Psoas muscle (tissue), 8 donors: Measurements from ENCODE around the gene PHACTR3. TPM values are rescaled to one million over a fixed set of nuclear protein-coding genes. Genes with fewer than 3 reads are reported as not detected.

Experiments
- ATAC-seq, 4 donors: fragments of 200-7000 bp; cut with Tn5 transposase; one replicate each; pipeline ENCODE4 v1.9.1; 2020; ENCODE audit warnings: moderate library complexity in 3 of 4, mild to moderate bottlenecking in 2 of 4
- DNase-seq, 2 donors: peaks; one replicate each; pipeline ENCODE4 v3.0.0-alpha.2; 2020
- H3K27ac ChIP-seq: fragments of 200-600 bp; one replicate; pipeline ENCODE4 v1.8.0; 2022
- H3K27me3 ChIP-seq, 3 donors: fragments of 200-600 bp in 1 of 3; one replicate each; pipeline versions ENCODE4 v1.6.1 to v1.8.0; 2013 to 2022; ENCODE audit warnings: low read length in 2 of 3, mild to moderate bottlenecking in 2 of 3, moderate library complexity in 1 of 3; ENCODE audit not compliant: insufficient read depth in 3 of 3
- H3K36me3 ChIP-seq, 2 donors: fragments of 200-600 bp in 1 of 2; one replicate each; pipeline versions ENCODE4 v1.6.1 to v1.8.0; 2013 to 2022; ENCODE audit warnings: low read depth in 1 of 2, mild to moderate bottlenecking in 1 of 2, moderate library complexity in 1 of 2; ENCODE audit not compliant: insufficient read depth in 1 of 2
- H3K4me1 ChIP-seq: fragments of 200-600 bp; one replicate; pipeline ENCODE4 v1.8.0; 2022
- H3K4me3 ChIP-seq: fragments of 200-600 bp; one replicate; pipeline ENCODE4 v1.8.0; 2022; ENCODE audit warnings: mild to moderate bottlenecking
- H3K9me3 ChIP-seq: fragments of 200-600 bp; one replicate; pipeline ENCODE4 v1.8.0; 2022
- CTCF ChIP-seq: fragments of 200-600 bp; IDR thresholded peaks from one replicate; pipeline ENCODE4 v1.8.0; 2022; ENCODE audit warnings: antibody characterized with exemption
- WGBS, 3 donors: extraction: QIAGEN DNeasy Blood & Tissue Kit; methylation state at CpG; one replicate each; pipeline versions ENCODE4 v1.1.6 to v1.1.7; 2013; 5-methylcytosine and 5-hydroxymethylcytosine counted together
- intact Hi-C, 2 donors: fragments of 100-400 bp; cut with DNase I; formaldehyde crosslinking; loops; one replicate each; pipeline versions ENCODE4 v1.11.0 to v1.14.2; 2022
- polyA plus RNA-seq, 3 donors: library from polyadenylated mRNA; stranded (reverse); fragments of 200-250 nt; gene quantifications; one replicate each; pipeline ENCODE4 v1.2.3, GENCODE V29; 2013
- total RNA-seq, 4 donors: library from RNA; stranded (reverse); fragmentation: NEBNext Ultra II Directional in 2 of 4; extraction: Animal tissue kit (Norgen Biotek cat#: 25700) in 2 of 4; gene quantifications; one replicate each; pipeline versions ENCODE4 v1.2.1 to v1.2.4, GENCODE V29; 2021 to 2023
- donor health status: healthy with polysubstance abuse.
- donor health status: DM: no; HTN: no; CAD: no; lungs with moderate emphysema.
- donor health status: Bipolar disorder and iron deficiency.
- donor health status: healthy.
- donor health status: DM: yes; HTN: yes; CAD: no.
- donor health status: DM: no; HTN: no; CAD: no.
- donor health status: DM: no; HTN: no; CAD: no.
- donor health status: DM: yes; HTN: yes; CAD: no.

The PHACTR3 gene
- total and polyA plus RNA-seq, 7 donors = 0.10 to 0.46 (median 0.15) TPM; not detected in 3

DNA sequence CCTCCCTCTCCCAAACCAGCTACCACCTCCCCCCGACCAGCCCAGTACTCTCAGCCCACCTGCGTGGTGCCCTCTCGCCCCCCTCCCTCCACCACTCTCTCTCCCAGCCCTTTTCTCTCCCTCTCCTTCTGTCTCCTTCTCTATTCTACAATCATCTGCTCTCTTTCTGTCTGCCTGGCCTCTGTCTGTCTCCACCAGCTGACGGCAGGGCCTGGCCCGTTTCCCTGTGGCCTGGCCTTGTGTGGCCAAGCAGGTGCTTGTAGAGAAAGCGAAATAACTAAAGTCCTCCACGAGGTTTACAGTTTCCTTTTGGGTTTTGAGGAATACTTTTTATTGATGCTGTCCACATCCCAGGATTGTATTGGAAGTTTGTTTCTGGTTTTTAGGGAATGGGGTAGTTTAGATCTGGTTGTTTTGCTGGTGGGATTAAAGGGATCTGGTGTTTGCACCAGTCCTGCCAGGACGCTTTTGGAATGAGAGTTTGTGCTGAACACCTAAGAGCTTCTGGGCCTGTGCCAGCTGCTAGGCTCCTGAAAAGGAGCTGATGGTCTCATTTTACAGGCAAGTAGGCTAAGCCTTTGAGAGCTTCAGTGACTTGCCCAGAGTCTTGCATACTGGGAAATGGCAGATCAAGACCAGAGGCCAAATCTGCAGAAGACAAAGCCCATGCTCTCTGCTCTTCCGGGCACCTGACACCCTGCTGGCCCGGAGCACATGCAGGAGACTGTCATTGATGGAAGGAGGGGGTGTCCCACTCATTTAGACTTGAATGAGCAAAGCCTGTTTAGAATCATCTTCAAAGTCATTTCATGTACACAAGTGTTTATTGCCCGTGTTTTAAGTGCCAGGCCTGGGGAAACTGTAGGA is 167.4 kb downstream of the PHACTR3 start:
- WGBS, 3 donors = 27 to 44% (median 30%) methylated on average over 11 of the region's 11 CpGs
- DNase-seq (no peak), ATAC-seq (peak in 1 of 4 donors; percentile 49)
- H3K36me3 ChIP-seq = no peaks in the 10 kb centered on the region
- H3K4me3 ChIP-seq = no peak overlapping the region
- intact Hi-C loops = loop anchor here in 1 of 2 donors (10.0 kb wide), 1 partner anchor 83 kb away; no protein-coding TSS in a partner anchor
- H3K27me3 ChIP-seq = no peaks in the 10 kb centered on the region
- H3K4me1 ChIP-seq = no peaks in the 10 kb centered on the region
- H3K27ac ChIP-seq = no peak overlapping the region
- TF ChIP-seq CTCF = no peak
- H3K9me3 ChIP-seq = no peaks in the 10 kb centered on the region

- no peak for ATAC-seq
- no peak for DNase-seq
- TF ChIP-seq CTCF = no peak
- intact Hi-C loops = loop anchor here in 1 of 2 donors (10.0 kb wide), 1 partner anchor 82 kb away; no protein-coding TSS in a partner anchor
- H3K4me1 ChIP-seq = no peaks in the 10 kb centered on the region
- H3K36me3 ChIP-seq = no peaks in the 10 kb centered on the region
- H3K9me3 ChIP-seq = no peaks in the 10 kb centered on the region
- H3K27me3 ChIP-seq = no peaks in the 10 kb centered on the region
- H3K27ac ChIP-seq = no peak overlapping the region
- 54 to 76% (median 57%) methylated on average over 6 of the region's 6 CpGs for WGBS, 3 donors
- H3K4me3 ChIP-seq = no peak overlapping the region
These were observed 168.0 kb downstream of the PHACTR3 start for GRCh38 chr20:59772373-59772705.

GRCh38 chr20:59772931-59773913 is 168.9 kb downstream of the PHACTR3 start:
- no peaks in the 10 kb centered on the region for H3K4me1 ChIP-seq
- TF ChIP-seq CTCF = no peak
- H3K27ac ChIP-seq = no peak overlapping the region
- H3K36me3 ChIP-seq = no peaks in the 10 kb centered on the region
- WGBS, 3 donors = 89 to 91% (median 91%) methylated on average over 21 of the region's 21 CpGs
- DNase-seq (no peak), ATAC-seq (no peak)
- H3K9me3 ChIP-seq = no peaks in the 10 kb centered on the region
- intact Hi-C loops = loop anchor here in 1 of 2 donors (10.0 kb wide), 1 partner anchor 82 kb away; no protein-coding TSS in a partner anchor
- no peaks in the 10 kb centered on the region for H3K27me3 ChIP-seq
- no peak overlapping the region for H3K4me3 ChIP-seq

DNA sequence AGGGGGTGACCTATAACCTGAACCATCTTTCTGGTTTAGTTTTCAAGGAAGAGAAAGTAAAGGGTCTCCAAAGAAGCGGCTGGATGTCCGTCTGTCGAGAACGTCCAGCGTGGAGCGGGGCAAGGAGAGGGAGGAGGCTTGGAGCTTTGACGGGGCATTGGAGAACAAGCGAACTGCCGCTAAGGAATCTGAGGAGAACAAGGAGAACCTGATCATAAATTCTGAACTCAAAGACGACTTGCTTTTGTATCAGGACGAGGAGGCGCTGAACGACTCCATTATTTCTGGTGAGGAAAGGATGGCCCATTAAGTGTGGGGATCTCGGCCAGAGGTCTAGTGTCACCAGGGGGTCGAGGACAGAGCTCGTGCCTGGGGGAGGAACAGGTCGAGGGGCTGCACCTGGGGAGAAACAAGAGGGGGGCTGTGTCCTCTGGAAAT is 169.9 kb downstream of the PHACTR3 start:
- DNase-seq = no peak
- 74 to 80% (median 80%) methylated on average over 17 of the region's 17 CpGs for WGBS, 3 donors

More for the DNA sequence above, 169.9 kb downstream of the PHACTR3 start:
- no peaks in the 10 kb centered on the region for H3K9me3 ChIP-seq
- intact Hi-C loops = loop anchor here in 1 of 2 donors (10.0 kb wide), 1 partner anchor 81 kb away; no protein-coding TSS in a partner anchor
- no peak overlapping the region for H3K27ac ChIP-seq
- H3K4me1 ChIP-seq = no peaks in the 10 kb centered on the region
- no peak overlapping the region for H3K4me3 ChIP-seq
- no peaks in the 10 kb centered on the region for H3K36me3 ChIP-seq
- no peak for TF ChIP-seq CTCF
- H3K27me3 ChIP-seq = no peaks in the 10 kb centered on the region
- ATAC-seq = no peak
